HG03039 (cell line): Measurements from ENCODE around the gene ZFP36.

Source experiments
- ATAC-seq: cut with Tn5 transposase; IDR thresholded peaks from one replicate; pipeline ENCODE4 v1.9.1; 2021; ENCODE audit warnings: mild to moderate bottlenecking, moderate library complexity; ENCODE audit not compliant: unreplicated experiment

ZFP36 gene

GRCh38 chr19:39415111-39416046 lies 8.7 kb downstream of the ZFP36 start:
- no peak for ATAC-seq

GRCh38 chr19:39416152-39417120 lies 9.8 kb downstream of the ZFP36 start:
- no peak for ATAC-seq

DNA sequence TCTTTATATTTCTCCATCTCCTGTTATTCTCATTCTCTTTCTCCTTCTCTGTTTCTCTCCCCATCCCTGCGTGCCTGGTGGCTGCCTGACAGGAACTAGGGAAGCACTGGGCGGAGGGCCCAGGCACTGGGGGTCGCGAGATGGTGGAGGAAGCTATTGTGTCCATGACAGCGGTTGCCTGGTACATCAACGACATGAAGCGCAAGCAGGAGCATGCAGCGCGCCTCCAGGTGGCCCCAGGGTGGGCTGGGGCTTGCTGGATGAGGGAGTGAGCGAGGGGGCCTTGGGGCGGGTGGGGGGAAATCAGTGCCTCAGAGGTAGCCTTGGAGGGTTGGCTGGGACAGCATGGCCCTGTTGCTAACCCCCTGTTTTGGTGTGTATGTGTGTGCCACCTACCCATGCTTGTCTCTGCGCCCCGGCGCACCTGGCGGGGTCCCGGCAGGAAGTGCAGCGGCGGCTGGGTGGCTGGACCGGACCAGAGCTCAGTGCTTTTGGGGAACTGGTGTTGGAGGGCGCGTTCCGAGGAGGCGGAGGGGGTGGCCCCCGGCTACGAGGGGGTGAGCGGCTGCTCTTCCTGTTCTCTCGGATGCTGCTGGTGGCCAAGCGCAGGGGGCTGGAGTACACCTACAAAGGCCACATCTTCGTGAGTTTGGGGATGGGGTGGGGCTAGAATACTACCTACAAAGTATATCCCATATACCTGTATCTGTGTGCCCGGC lies 11.0 kb downstream of the ZFP36 start:
- ATAC-seq: no peak

GRCh38 chr19:39419003-39419402 lies 12.4 kb downstream of the ZFP36 start:
- ATAC-seq: no peak

DNA sequence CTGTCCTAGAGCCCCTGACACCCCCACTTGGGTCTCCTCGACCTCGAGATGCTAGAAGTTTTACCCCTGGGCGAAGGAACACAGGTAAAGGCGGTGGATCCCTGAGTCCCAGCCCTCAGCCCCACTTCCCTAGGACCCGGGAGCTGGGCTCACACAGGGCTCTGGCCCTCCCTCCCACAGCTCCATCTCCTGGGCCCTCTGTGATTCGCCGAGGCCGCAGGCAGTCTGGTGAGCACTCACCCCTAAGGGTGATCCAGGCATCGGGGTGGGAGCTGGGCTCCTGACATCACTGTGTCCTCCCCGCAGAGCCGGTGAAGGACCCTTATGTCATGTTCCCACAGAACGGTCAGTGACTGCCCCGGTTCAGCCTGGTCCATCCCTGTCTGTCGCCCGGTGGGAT lies 14.1 kb downstream of the ZFP36 start:
- ATAC-seq: no peak

DNA sequence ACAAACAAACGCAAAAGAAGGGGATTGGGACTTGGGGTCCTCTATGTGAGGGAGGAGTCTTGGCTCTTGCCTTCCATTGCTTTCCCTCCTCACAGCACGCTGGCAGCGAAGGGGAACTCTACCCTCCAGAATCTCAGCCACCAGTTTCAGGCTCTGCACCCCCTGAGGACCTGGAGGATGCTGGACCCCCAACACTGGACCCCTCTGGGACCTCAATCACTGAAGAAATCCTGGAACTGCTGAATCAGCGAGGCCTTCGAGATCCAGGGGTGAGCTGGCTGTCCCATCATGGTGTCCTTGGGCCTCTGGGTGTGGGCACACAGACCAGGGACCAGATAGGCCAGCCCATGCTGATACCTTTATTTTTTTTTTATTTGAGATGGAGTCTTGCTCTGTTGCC lies 15.4 kb downstream of the ZFP36 start:
- no peak for ATAC-seq

DNA sequence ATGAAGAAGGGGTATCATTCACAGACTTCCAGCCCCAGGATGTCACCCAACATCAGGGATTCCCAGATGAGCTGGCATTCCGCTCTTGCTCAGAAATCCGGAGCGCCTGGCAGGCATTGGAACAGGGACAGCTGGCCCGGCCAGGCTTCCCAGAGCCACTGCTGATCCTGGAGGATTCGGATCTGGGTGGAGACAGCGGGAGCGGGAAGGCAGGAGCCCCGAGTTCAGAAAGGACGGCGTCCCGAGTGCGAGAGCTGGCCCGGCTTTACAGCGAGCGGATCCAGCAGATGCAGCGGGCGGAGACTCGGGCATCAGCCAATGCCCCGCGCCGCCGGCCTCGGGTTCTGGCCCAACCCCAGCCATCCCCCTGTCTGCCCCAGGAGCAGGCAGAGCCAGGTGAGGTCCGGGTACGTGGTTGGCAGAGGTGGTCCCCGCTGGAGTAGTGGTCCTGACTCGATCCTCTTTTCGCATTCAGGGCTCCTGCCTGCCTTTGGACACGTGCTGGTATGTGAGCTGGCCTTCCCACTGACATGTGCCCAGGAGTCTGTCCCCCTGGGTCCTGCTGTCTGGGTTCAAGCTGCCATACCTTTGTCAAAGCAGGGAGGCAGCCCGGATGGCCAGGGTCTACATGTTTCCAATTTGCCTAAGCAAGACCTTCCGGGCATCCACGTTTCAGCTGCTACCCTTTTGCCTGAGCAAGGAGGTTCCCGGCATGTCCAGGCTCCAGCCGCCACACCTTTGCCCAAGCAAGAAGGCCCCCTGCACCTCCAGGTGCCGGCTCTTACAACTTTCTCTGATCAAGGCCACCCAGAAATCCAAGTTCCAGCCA lies 16.8 kb downstream of the ZFP36 start:
- no peak for ATAC-seq

DNA sequence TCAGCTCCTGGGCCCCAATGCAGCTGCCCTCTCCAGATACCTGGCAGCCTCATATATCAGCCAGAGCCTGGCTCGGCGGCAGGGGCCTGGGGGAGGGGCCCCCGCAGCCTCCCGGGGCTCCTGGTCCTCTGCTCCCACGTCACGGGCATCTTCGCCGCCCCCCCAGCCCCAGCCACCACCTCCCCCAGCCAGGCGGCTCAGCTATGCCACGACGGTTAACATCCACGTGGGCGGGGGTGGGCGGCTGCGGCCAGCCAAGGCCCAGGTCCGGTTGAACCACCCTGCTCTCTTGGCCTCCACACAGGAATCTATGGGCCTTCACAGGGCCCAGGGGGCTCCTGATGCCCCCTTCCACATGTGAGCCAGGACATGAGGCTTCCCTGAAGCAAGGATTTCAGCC lies 18.3 kb downstream of the ZFP36 start:
- no peak for ATAC-seq

GRCh38 chr19:39425744-39426143 lies 19.1 kb downstream of the ZFP36 start:
- ATAC-seq: no peak

GRCh38 chr19:39426170-39426569 lies 19.5 kb downstream of the ZFP36 start:
- ATAC-seq: no peak

DNA sequence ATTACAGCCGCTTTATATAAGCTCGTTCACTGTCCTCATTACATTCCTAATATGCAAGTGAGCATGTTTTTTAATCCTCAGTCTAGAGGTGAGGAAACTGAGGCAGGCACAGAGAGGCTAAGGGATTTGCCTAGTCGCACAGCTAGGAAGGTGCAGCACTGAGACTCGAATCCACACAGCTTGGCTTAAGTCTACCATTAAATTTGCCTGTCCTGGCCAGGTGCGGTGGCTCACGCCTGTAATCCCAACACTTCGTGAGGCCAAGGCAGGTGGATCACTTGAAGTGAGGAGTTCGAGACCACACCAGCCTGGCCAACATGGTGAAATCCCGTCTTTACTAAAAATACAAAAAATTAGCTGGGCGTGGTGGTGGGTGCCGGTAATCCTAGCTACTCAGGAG lies 21.1 kb downstream of the ZFP36 start:
- no peak for ATAC-seq

DNA sequence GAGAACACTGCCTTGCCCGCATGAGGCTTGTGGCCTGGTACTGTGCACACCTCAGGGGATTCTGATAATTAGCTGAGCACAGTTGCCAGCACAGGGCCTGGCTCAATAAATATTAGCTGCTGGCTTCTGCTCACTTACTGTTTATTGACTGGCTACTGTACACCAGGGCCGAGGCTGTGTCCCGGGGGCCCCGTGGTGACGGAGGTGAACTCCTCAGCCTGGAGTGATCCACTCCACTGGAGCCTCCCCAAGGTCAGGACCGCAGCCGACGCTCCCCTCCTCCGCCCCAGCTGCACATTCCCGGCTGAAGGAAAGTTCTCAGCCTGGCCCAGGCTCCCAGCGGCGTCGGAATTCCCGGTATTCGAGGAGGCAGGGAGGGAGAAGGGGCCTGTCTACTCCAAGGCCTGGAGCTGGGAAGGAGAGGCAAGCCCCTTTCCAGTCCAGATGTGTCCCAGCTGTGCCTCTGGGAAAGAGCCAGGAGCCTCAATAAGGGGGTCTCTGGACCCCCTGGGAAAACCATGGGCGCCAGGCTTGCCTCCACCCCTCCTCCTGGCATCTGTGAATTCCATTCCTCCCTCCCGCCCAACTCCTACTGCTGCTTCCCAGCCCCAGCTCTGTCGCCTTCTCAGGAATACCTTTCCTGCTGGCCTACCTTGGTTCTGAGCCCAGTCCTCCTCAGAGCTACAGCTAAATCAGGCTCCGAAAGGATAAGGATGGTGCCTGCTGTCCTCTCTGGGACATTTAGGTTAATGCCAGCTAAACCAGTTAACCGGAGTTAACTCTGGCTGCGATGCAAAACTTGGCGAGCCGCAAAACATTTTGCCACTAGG lies 21.9 kb downstream of the ZFP36 start:
- ATAC-seq: no peak

GRCh38 chr19:39430675-39431593 lies 24.3 kb downstream of the ZFP36 start:
- no peak for ATAC-seq

DNA sequence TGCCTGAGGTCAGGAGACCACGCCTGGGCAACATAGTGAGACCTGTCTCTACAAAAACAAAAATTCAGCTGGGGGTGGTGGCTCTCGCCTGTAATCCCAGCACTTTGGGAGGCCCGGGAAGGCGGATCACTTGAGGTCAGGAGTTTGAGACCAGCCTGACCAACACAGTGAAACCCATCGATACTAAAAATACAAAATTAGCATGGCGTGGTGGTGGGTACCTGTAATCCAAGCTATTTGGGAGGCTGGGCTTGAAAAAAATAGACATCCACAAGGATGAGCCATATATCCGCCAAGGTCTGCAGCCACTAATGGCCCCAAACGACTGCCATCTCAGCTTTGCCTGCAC lies 26.0 kb downstream of the ZFP36 start:
- ATAC-seq: no peak

DNA sequence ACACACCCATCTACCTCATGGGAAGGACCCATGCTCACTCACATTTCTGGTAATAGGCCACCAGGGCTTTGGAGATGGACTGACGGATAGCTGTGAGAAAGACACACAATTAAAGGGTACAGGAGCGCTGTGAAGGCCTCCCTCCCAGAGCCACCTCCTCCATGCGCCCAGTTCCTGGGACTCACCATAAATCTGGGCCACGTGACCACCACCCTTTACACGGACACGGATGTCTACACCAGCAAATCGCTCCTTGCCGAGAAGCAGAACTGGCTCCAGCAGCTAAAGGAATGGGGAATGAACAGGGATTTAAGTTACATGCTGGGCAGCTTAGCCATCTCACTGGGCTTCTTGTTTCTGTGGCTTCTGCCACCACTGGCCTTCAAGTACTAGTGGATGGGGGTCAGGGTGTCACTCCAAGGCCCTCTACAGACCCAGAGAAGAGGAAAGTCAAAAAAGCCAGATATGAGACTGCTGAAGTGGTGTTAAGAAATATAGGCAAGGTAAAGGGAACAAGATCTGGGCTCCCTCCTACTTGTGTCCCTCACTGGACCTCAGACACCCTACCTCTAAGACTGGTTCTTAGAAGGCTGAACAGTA lies 26.9 kb downstream of the ZFP36 start:
- ATAC-seq: no peak

DNA sequence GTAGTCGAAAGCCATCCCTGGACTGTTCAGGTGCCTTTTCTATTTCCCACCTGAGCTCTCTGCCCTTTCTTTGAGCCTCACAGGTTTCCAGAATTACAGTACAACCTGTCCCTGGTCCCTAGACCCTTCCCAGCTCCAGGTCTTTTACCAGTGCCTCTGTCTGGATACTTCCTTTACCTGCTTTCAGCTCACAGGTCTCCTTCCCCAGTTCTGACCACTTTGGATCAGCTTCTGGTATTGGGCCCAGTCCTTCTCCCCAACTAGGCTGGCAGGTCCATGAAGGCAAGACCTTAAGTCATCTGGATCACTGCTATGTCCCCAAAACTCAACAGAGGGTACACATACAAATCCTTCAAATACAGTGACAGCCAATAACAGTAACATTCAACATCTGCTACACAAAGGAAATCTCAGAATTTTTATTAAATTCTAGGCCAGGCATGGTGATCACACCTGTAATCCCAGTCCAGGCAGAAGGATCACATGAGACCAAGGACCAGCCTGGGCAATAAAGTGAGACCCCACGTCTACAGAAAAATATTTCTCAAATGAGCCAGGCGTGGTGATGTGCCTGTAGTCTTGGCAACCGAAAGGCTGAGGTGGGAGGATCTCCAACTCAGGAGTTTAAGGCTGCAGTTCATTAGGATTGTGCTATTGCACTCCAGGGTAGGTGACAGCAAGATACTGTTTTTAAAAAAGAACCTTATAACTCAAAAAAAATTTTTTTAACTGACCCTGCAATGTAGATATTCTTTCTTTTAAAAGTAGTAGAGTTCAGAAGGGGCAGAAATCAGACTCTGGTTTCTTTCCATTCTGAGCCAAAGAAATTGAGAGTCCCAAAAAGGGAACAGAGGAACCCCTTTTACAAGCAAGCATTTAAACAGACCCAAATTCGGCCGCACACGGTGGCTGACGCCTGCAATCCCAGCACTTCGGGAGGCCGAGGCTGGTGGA lies 27.8 kb downstream of the ZFP36 start:
- ATAC-seq: no peak
